H9 (cell line): ENCODE data around the gene MRPL45. TPM values are rescaled to one million over a fixed set of nuclear protein-coding genes. Genes with fewer than 3 reads are reported as not detected.

Source experiments
- DNase-seq: peaks from one replicate; pipeline ENCODE4 v3.0.0-alpha.2; 2017
- H2AFZ ChIP-seq: one replicate; pipeline ENCODE4 v1.6.1; 2013; ENCODE audit warnings: mild to moderate bottlenecking, low read length, control low read depth, moderate library complexity
- H2AK5ac ChIP-seq: 2 replicates; pipeline ENCODE4 v1.6.1; 2013; ENCODE audit warnings: low read length, control low read depth, mixed read lengths; ENCODE audit not compliant: insufficient read length
- H2BK120ac ChIP-seq: one replicate; pipeline ENCODE4 v1.6.1; 2013; ENCODE audit warnings: low read depth, mild to moderate bottlenecking, low read length, control low read depth, inconsistent platforms; ENCODE audit not compliant: poor library complexity, severe bottlenecking
- H2BK12ac ChIP-seq: 2 replicates; pipeline ENCODE4 v1.6.1; 2013; ENCODE audit warnings: low read length, control low read depth, mixed read lengths, low read depth; ENCODE audit not compliant: insufficient read length
- H2BK15ac ChIP-seq: 2 replicates; pipeline ENCODE4 v1.6.1; 2013; ENCODE audit warnings: low read depth, low read length, control low read depth
- H2BK20ac ChIP-seq: one replicate; pipeline ENCODE4 v1.6.1; 2013; ENCODE audit warnings: low read depth, mild to moderate bottlenecking, low read length, control low read depth, inconsistent platforms; ENCODE audit not compliant: poor library complexity, severe bottlenecking
- H2BK5ac ChIP-seq: 2 replicates; pipeline ENCODE4 v1.6.1; 2013; ENCODE audit warnings: low read length, control low read depth, mixed read lengths; ENCODE audit not compliant: insufficient read length
- H3K14ac ChIP-seq: 2 replicates; pipeline ENCODE4 v1.6.1; 2013; ENCODE audit warnings: low read length, control low read depth; ENCODE audit not compliant: insufficient read depth
- H3K18ac ChIP-seq: 2 replicates; pipeline ENCODE4 v1.6.1; 2013; ENCODE audit warnings: low read depth, mild to moderate bottlenecking, mixed read lengths, low read length, control low read depth; ENCODE audit not compliant: insufficient read length
- H3K23ac ChIP-seq: 2 replicates; pipeline ENCODE4 v1.6.1; 2013; ENCODE audit warnings: low read length, control low read depth, mixed read lengths, low read depth; ENCODE audit not compliant: insufficient read length
- H3K23me2 ChIP-seq: 2 replicates; pipeline ENCODE4 v1.6.1; 2013; ENCODE audit warnings: low read depth, mild to moderate bottlenecking, mixed read lengths, low read length, control low read depth; ENCODE audit not compliant: insufficient read length, poor library complexity, severe bottlenecking
- H3K27ac ChIP-seq: 2 replicates; pipeline ENCODE4 v1.5.1; 2013; ENCODE audit warnings: low read length, control low read depth, mixed read lengths, low read depth; ENCODE audit not compliant: insufficient read length
- H3K27me3 ChIP-seq: 2 replicates; pipeline ENCODE4 v1.6.1; 2013; ENCODE audit warnings: low read length, control low read depth, inconsistent platforms; ENCODE audit not compliant: insufficient read depth
- H3K4ac ChIP-seq: 2 replicates; pipeline ENCODE4 v1.6.1; 2013; ENCODE audit warnings: low read depth, mild to moderate bottlenecking, control low read depth, inconsistent platforms, low read length, moderate library complexity
- H3K4me1 ChIP-seq: 2 replicates; pipeline ENCODE4 v1.6.1; 2013; ENCODE audit warnings: low read length, control low read depth, inconsistent platforms; ENCODE audit not compliant: insufficient read depth
- H3K4me2 ChIP-seq: 2 replicates; pipeline ENCODE4 v1.6.1; 2013; ENCODE audit warnings: low read length, control low read depth, mixed read lengths; ENCODE audit not compliant: insufficient read length, insufficient read depth
- H3K56ac ChIP-seq: 2 replicates; pipeline ENCODE4 v1.6.1; 2013; ENCODE audit warnings: low read depth, mild to moderate bottlenecking, mixed read lengths, low read length, control low read depth; ENCODE audit not compliant: insufficient read length
- H3K79me1 ChIP-seq: 2 replicates; pipeline ENCODE4 v1.6.1; 2013; ENCODE audit warnings: low read depth, mild to moderate bottlenecking, moderate library complexity, low read length, control low read depth, inconsistent platforms; ENCODE audit not compliant: insufficient read depth, poor library complexity, severe bottlenecking
- H3K79me2 ChIP-seq: 2 replicates; pipeline ENCODE4 v1.6.1; 2013; ENCODE audit warnings: low read length, control low read depth, inconsistent platforms; ENCODE audit not compliant: insufficient read depth
- H3K9ac ChIP-seq: 2 replicates; pipeline ENCODE4 v1.6.1; 2013; ENCODE audit warnings: low read length, control low read depth, mixed read lengths; ENCODE audit not compliant: insufficient read length; ENCODE audit errors: extremely low read depth
- H3K9me3 ChIP-seq: one replicate; pipeline ENCODE4 v1.6.1; 2013; ENCODE audit warnings: low read depth, low read length, inconsistent platforms; ENCODE audit not compliant: control insufficient read depth
- H3T11ph ChIP-seq: one replicate; pipeline ENCODE4 v1.6.1; 2013; ENCODE audit warnings: mild to moderate bottlenecking, low read length, control low read depth, inconsistent platforms
- H4K20me1 ChIP-seq: one replicate; pipeline ENCODE4 v1.6.1; 2013; ENCODE audit not compliant: control insufficient read depth, insufficient read length, insufficient read depth
- H4K5ac ChIP-seq: 2 replicates; pipeline ENCODE4 v1.6.1; 2013; ENCODE audit warnings: low read depth, mild to moderate bottlenecking, mixed read lengths, low read length, control low read depth; ENCODE audit not compliant: insufficient read length
- H4K8ac ChIP-seq: replicated peaks from 2 replicates; pipeline ENCODE4 v1.6.1; 2013; ENCODE audit warnings: low read length, control low read depth, mixed read lengths, low read depth; ENCODE audit not compliant: insufficient read length
- H4K91ac ChIP-seq: 2 replicates; pipeline ENCODE4 v1.6.1; 2013; ENCODE audit warnings: low read depth, mild to moderate bottlenecking, moderate library complexity, mixed read lengths, low read length, control low read depth; ENCODE audit not compliant: insufficient read length
- H3K27ac Mint-ChIP-seq, 3 experiments: 2 replicates in 2 of 3; 3 replicates in 1 of 3; pipeline ENCODE4 v1.8.0; 2020 to 2021; ENCODE audit warnings: mixed read lengths in 3 of 3, mild to moderate bottlenecking in 1 of 3, moderate library complexity in 1 of 3
- H3K27me3 Mint-ChIP-seq: 2 replicates; pipeline ENCODE4 v1.8.0; 2021; ENCODE audit warnings: low read depth, mild to moderate bottlenecking, moderate library complexity, mixed read lengths
- H3K36me3 Mint-ChIP-seq, 3 experiments: 2 replicates in 2 of 3; 3 replicates in 1 of 3; pipeline ENCODE4 v1.8.0; 2020 to 2021; ENCODE audit warnings: low read depth in 3 of 3, mixed read lengths in 3 of 3; ENCODE audit not compliant: insufficient read depth in 1 of 3
- H3K4me1 Mint-ChIP-seq, 2 experiments: 2 replicates each; pipeline ENCODE4 v1.8.0; 2020; ENCODE audit warnings: mixed read lengths in 2 of 2
- H3K4me3 Mint-ChIP-seq, 2 experiments: 2 replicates in 1 of 2; 3 replicates in 1 of 2; pipeline ENCODE4 v1.8.0; 2020 to 2021; ENCODE audit warnings: mild to moderate bottlenecking in 2 of 2, mixed read lengths in 2 of 2, moderate library complexity in 1 of 2
- H3K9me3 Mint-ChIP-seq, 2 experiments: 2 replicates in 1 of 2; 3 replicates in 1 of 2; pipeline ENCODE4 v1.8.0; 2020; ENCODE audit warnings: mild to moderate bottlenecking in 2 of 2, mixed read lengths in 2 of 2, moderate library complexity in 1 of 2
- WGBS: extraction: QIAGEN DNeasy Blood & Tissue Kit; methylation state at CpG from one replicate; pipeline ENCODE4 v1.1.7; 2013; ENCODE audit warnings: missing lambda C conversion rate, low lambda C conversion rate, mixed read lengths; ENCODE audit not compliant: insufficient read length; ENCODE audit errors: extremely low coverage; 5-methylcytosine and 5-hydroxymethylcytosine counted together
- total RNA-seq: library from RNA; stranded (reverse); gene quantifications from 2 replicates; pipeline ENCODE4 v1.2.1, GENCODE V29; 2021
- TF ChIP-seq, protein P1 (sequence below): fragments of 200-600 bp; sonication (generic); conservative IDR thresholded peaks from 3 replicates; pipeline ENCODE4 v1.8.0; 2021; ENCODE audit warnings: antibody characterized with exemption, mild to moderate bottlenecking

MRPL45 gene
- total RNA-seq, 1 experiment from 2014 or later = 59.9 TPM

- Histone ChIP-seq H4K8ac (no peak overlapping the region), H2BK120ac (no peak overlapping the region), H3K18ac (no peak overlapping the region), H3K27ac (no peak overlapping the region), H3K4me1 (peaks cover 6% of the 10 kb centered on the region; the same call in 1 of the 2 replicates), H4K91ac (no peak overlapping the region), H2BK5ac (no peak overlapping the region), H3T11ph (no peak overlapping the region), H3K23ac (no peak overlapping the region), H4K5ac (no peak overlapping the region), H3K27me3 (no peaks in the 10 kb centered on the region; the same call in 1 of the 2 replicates), H3K4ac (no peak overlapping the region), H2AK5ac (no peak overlapping the region), H2BK12ac (no peak overlapping the region), H3K4me2 (no peak overlapping the region), H3K9ac (no peak overlapping the region), H3K9me3 (no peaks in the 10 kb centered on the region), H2AFZ (no peak overlapping the region), H3K23me2 (no peaks in the 10 kb centered on the region), H3K79me1 (no peaks in the 10 kb centered on the region), H2BK20ac (no peak overlapping the region), H2BK15ac (no peak overlapping the region), H3K79me2 (no peaks in the 10 kb centered on the region), H3K14ac (no peak overlapping the region), H3K56ac (no peak overlapping the region), H4K20me1 (peaks cover 3% of the 10 kb centered on the region)
- H3K27ac Mint-ChIP-seq = no peak overlapping the region
- no peaks in the 10 kb centered on the region for H3K36me3 Mint-ChIP-seq
- no CpG with 5 or more reads among the region's 3 CpGs for WGBS
- H3K4me3 Mint-ChIP-seq = no peak overlapping the region; a peak in 1 of 5 replicates
- DNase-seq = no peak
- peaks cover 18 to 20% of the 10 kb centered on the region in 2 experiments for H3K4me1 Mint-ChIP-seq
- TF ChIP-seq, protein P1, sequence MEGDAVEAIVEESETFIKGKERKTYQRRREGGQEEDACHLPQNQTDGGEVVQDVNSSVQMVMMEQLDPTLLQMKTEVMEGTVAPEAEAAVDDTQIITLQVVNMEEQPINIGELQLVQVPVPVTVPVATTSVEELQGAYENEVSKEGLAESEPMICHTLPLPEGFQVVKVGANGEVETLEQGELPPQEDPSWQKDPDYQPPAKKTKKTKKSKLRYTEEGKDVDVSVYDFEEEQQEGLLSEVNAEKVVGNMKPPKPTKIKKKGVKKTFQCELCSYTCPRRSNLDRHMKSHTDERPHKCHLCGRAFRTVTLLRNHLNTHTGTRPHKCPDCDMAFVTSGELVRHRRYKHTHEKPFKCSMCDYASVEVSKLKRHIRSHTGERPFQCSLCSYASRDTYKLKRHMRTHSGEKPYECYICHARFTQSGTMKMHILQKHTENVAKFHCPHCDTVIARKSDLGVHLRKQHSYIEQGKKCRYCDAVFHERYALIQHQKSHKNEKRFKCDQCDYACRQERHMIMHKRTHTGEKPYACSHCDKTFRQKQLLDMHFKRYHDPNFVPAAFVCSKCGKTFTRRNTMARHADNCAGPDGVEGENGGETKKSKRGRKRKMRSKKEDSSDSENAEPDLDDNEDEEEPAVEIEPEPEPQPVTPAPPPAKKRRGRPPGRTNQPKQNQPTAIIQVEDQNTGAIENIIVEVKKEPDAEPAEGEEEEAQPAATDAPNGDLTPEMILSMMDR = no peak
- peaks cover 3% of the 10 kb centered on the region; the same call in 1 of the 2 replicates for H3K27me3 Mint-ChIP-seq
- H3K9me3 Mint-ChIP-seq = no peaks in the 10 kb centered on the region
Observed at GRCh38 chr17:38344420-38344745, 47.4 kb downstream of the MRPL45 start.
